ENCODE results near the gene ZSCAN25.
"Not testable (repeated sequence)": the region's sequence is repeated elsewhere in the genome, so short reads cannot be mapped to it uniquely, and the experiment has no call there.

Gene ZSCAN25

DNA sequence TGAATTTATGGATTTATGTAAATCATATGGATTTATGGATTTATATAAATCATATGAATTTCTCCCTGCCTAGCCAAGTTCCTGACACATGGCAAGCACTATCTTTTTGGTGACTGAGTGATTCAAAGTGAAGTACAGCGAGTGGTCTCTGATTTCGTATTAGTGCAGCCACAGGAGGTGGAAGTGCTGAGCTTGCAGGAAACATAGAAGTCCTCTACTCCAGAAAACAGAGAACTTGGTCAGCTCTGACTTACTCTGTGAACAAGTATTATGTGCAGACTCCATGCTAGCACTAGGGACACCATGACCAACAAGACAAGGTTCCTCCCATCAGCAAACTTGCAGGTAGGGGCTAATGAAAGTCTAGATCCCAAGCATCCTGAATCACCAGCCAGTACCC, 34.5 kb downstream of the ZSCAN25 start:
- DNase-seq, result no peak

DNA sequence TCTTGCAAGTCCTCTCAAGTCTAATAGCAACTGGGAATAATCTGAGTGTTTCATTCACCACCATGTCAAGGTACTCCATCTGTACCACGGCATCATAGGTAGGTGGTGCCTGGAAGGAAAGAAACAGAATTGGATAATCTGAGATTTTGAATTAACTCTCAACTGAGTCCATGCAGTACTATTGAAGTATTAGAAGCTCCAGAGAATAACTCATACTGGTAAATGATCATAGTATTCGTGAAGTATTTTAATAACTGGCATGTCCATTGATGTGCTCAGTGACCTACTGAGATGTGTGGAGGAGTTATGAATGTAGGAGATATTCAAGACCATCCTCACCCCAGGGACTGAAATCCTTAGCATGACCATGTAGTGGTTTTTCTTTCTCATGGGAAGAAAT, 35.9 kb downstream of the ZSCAN25 start:
- no peak for DNase-seq

DNA sequence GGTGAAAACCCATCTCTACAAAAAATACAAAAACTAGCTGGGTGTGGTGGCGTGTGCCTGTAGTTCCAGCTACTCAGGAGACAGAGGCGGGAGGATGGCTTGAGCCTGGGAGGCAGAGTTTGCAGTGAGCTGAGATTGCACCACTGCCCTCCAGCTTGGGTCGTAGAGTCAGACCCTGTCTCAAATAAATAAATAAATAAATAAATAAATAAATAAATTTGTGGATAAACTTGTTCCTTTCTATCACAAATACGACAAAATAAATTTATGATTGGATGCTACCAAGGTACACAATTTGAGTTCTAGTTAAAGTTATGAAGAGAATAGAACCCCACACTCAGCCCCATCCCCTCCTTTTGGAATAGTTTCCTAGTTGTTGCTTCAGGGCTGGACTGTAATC, 36.5 kb downstream of the ZSCAN25 start:
- DNase-seq, result not testable (repeated sequence)

DNA sequence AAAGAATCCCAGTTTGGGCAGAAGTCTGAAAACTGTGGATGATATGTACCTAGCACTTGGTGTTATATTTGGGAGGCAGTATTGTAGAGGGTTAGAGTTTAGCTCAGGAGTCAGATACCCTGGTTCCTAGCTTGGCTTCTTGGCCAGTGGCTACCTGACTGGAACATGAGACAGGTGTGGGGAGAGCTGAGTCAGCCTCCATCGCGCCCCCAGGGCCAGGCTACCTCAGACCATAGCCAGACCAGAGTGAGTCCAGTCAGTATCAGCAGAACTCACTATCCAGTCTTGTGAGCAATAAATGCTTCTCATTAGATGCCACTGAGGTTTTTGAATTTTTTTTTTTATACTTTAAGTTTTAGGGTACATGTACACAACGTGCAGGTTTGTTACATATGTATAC, 37.0 kb downstream of the ZSCAN25 start:
- DNase-seq, result no peak

DNA sequence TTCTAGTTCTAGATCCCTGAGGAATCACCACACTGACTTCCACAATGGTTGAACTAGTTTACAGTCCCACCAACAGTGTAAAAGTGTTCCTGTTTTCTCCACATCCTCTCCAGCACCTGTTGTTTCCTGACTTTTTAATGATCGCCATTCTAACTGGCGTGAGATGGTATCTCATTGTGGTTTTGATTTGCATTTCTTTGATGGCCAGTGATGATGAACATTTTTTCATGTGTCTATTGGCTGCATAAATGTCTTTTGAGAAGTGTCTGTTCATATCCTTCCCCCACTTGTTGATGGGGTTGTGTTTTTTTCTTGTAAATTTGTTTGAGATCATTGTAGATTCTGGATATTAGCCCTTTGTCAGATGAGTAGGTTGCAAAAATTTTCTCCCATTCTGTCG, 37.9 kb downstream of the ZSCAN25 start:
- not testable (repeated sequence) for DNase-seq

DNA sequence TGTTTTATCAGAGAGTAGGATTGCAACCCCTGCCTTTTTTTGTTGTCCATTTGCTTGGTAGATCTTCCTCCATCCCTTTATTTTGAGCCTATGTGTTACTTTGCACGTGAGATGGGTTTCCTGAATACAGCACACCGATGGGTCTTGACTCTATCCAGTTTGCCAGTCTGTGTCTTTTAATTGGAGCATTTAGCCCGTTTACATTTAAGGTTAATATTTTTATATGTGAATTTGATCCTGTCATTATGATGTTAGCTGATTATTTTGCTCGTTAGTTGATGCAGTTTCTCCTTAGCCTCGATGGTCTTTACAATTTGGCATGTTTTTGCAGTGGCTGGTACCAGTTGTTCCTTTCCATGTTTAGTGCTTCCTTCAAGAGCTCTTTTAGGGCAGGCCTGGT, 41.1 kb downstream of the ZSCAN25 start:
- not testable (repeated sequence) for DNase-seq

DNA sequence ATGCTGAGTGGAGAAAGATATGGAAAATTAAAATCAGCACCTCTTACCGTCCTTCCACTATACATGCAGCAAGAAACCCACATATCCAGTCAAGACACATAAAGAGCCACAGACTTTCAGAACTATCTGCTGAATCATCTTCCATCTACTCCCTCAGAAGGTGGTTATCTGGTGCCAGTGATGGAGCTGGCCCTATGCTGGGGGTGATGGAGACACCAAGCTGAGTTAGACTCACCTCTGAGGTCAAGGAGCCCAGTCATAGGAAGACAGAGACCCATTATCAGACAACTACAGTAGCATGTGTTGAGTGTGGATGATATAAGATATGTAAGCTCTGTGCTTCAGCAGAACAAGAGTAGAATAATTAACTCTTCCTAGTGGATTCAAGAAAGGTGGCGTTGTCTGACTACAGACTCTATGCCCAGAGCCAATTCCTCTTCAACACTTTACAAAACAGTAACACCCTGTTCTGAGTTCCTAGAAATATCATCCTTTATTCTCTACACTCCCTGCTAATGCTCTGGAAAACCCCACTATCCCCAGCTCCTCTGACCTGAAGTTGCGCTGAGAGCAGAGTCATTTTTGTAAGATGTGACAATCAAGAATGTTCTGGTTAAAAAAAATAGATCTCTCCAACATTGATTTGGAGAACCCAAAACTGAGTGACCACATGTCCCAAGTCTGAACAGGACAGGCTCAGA, 48.7 kb downstream of the ZSCAN25 start:
- DNase-seq, result no peak

DNA sequence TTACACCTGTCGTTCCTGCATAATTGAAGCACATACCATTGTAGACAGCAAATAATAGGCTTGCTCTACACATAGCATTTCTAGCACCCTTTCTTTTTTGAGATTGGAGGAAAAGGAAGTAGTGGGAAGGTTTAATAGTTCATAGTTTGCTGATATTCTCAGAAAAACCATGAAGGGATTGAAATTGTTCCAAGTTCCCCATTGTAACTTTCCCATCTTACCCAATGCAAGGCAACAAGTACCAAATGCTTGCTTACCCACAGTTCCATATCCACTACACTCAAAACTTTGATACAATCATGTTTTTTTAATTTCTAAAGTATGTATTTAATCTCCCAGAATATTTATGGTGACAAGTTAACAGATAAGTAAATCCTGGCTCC, 49.3 kb downstream of the ZSCAN25 start:
- DNase-seq, result no peak

DNA sequence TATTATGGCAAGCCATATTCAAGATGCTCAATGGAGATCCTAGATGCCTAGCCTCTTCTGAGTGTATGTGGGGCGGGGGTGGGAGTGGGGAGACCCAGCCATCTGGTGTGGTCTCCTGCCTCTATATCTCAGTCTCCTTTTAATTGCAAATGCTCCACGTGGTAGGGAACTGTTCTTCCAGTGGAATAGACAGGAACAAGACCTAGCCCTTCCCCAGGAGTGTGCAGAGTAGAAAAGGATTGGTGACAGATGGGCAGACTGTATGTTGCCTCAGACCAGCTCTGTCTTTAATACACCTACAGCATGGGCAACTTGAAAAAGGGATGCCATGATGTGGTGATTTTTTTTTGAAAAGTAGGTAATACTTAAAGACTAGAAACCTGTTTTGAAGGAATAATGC, 50.4 kb downstream of the ZSCAN25 start:
- DNase-seq, result peak; percentile 28

DNA sequence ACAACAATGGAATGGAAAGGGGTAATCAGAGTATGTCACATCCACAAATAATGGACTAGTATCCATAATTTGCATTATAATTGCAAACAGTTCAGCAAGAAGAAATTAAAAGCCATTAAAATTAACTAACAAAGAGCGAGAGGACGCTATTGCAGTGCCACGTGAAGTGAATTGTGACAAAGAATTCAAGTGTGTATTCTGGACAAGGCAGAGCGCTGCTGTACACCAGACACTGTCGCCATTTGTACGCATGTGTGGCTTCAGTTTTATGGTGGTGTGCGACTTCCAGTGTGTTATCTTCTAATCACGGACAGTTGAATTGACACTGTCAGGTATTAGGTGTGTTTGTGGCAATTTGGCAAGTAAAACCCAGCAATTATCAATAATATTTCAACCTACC, 51.8 kb downstream of the ZSCAN25 start:
- DNase-seq, result no peak

DNA sequence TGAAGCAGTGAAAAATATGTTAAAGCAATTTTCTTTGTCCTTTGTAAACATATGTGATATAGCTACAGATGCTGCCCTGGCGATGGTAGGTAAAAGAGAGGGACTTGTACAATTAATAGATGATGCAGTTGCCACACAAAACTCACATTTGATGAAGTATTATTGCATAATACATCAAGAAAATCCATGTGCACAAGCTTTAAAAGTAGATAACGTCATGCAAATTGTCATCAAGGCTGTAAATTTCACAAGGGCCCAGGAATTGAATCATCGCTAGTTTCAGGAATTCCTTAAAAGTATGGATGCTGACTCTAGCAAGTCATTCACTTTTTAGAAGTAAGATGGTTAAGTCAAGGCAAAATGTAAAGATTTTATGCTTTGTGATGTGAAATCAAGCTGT, 53.0 kb downstream of the ZSCAN25 start:
- no peak for DNase-seq

DNA sequence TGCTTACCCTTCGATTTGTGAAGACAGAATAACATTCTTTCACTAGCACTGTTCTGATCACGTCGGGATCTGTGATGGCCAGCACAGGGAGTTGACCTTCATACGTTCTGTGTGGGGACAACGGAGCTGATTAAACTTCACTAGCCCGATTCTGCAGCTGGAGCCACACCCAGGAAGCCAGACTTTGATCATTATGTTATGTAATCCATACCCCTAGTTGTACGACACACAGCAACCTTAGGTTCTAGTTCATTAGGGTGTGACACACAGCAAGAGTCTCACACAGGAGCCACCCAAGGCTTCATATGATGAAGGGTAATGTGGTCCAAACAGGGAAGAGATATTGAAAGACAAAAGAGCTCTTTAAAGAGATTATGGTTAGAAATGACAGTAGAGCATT, 55.8 kb downstream of the ZSCAN25 start:
- DNase-seq, result no peak

DNA sequence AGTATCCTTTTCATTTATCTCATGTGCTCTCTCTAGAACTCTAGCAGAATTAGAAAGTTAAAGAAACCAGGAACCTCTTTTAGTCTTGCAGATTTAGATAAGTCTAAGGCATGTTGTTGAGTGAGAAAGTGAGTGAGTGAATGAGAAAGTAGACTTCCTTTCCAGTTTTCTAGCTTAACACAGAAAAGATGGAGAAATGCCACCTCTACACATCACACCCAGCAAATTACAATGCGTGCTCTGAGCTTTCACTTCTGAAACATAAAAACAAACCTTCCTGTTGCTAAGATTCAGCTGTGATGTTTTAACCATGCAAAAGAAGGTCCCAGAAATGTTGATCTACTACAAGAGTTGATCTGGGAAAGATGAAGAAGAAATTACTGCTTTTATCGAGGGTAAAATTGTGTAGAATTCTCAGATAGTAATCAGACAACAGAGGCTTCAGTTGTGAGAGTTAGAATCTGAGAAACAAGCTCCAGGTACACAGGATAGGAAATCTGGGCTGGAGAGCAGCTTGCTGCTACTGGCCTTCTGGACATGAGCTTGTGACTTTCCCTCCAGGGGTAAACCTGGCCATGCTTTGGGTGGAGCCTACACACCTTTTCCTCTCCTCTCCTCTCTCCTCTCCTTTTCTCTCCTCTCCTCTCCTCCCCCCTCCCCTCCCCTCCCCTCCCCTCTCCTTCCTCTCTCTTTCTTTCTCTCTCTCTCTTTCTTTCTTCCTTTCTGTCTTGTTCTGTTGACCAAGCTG, 58.4 kb downstream of the ZSCAN25 start:
- no peak for DNase-seq

DNA sequence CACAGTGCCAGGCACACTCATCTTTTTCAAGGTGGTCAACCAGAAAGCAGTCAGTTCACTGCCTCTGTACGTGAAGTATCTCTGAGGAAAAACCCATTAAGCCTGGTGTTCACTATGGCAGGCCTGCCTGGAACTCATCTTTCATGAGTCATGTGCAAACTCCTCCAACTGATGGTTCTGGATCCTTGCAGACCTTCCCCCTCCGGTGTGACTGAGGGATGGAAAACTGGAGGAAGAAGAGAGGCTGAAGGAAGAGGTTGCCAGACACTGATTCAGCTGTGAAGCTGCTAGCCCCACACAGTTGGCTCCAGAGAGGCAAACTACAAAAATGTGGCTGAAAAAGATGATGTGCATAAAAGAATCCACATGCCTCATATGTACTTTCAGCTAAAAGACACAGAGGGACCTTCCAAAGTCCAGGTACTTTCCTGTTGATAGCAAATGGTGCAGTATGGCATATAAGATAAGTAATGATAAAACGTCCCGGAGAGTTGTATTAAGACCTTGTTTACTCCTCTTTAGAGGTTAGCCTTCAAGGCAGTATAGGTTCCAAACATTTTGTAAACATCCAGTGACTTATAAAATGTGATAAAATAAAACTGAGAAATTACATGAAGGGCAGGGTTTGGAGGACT, 60.4 kb downstream of the ZSCAN25 start:
- DNase-seq, result no peak

DNA sequence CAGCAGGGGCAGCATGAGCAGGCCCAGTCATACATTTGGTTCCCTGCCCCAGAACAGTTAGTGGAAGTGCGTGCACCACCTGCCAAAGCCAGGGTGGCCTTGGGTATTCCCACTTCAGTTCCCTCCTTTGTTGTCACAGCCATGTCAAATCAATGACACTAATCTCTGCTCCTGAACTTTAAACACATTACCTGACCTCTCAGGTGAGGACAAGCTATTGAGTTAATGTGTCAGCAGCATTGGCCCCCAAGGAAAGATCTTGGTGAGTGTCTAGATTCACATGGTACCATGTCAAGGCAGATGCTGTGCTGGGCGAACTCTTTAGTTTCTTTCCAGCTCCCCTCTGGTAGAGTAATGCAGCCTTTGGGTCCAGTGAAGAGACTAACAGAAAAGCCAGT, 60.9 kb downstream of the ZSCAN25 start:
- no peak for DNase-seq

DNA sequence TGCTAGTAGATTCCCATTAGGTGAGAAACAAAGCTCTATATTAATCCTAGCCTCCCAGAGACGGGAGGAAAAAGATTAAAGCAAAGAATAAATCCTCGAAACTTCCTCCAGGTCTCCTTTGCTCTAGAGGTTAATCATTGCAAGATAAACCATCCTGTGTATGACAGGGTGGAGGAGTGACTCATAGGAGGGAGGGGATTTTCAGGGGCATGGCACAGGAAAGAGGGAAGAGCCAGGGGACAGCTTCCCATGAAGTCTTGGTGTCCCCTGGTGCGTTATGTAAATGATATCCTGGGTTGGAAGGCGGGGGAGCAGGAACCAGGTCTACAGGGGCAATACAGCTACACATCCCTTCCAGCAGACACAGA, 62.3 kb downstream of the ZSCAN25 start:
- no peak for DNase-seq

DNA sequence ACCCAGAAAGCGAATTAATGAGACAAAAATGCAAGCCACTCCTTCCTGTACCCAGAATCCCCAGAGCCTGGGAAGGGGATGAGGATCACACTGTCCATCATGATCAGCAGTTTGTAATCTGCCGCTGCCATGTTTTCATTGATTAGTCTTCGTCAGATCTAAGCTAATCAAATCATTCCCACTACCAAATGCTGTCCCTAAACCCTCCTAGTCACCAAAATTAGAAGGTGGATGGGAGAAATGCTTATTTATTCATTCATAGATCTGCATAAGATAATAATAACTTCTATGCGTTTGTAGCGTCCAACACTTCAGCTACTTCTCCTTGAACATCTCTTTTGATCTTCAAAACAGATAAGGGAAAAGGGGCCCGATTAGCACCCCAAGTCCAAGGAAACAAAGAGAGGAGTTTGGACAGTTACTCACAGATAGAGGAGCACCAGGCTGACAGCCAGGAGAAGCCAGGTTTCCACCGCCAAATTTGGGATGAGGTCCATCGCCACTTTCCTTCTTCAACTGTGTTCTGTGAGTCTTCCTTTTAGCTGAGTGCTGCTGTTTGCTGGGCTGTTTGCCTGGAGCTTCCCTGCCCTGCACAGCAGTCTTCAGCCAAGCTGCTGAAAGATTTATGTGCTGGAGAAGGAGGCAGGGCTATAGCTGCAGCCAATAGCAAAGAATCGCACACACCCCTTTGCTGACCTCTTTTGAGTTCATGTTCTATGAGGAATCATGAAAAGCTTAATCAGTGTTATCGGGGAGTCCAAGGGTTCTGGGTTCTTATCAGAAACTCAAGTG, 62.9 kb downstream of the ZSCAN25 start, which contains the start of gene CYP3A5:
Gene CYP3A5, minus strand, starts transcription at position 597 of the 792 bp plus-strand sequence. Its CDS starts 100 bp downstream, at position 497.
- no peak for DNase-seq

Data from NCI-H2171 (cell line).